Measurements from ENCODE around the gene C4orf50. TPM values are rescaled to one million over a fixed set of nuclear protein-coding genes. Genes with fewer than 3 reads are reported as not detected.

The C4orf50 gene
- total and polyA plus RNA-seq, 9 donors: under 0.01 to 0.02 (median 0.01) TPM; not detected in 4

GRCh38 chr4:6044805-6045204 is 26.6 kb upstream of the C4orf50 start:
- Histone ChIP-seq H3K9me3 (replicated peaks; ENCODE audit: control insufficient read depth, low read depth, low read length) (no peaks in the 10 kb centered on the region), H3K27ac (ENCODE audit: low read length) (no peak overlapping the region), H3K4me3 (ENCODE audit: low read length) (no peak overlapping the region), H3K4me1 (ENCODE audit: control insufficient read depth, insufficient read depth, low read length) (no peaks in the 10 kb centered on the region), H3K36me3 (ENCODE audit: control insufficient read depth, insufficient read depth, low read length) (no peaks in the 10 kb centered on the region), H3K27me3 (ENCODE audit: control insufficient read depth, insufficient read depth, low read length) (peaks cover 9% of the 10 kb centered on the region)
- DNase-seq: no peak
- WGBS (ENCODE audit: insufficient coverage): 23% methylated on average over 6 of the region's 9 CpGs

- H3K36me3 ChIP-seq (ENCODE audit: control insufficient read depth, insufficient read depth, low read length): no peaks in the 10 kb centered on the region
- H3K4me1 ChIP-seq (ENCODE audit: control insufficient read depth, insufficient read depth, low read length): no peaks in the 10 kb centered on the region
- DNase-seq: no peak
- no peak overlapping the region for H3K27ac ChIP-seq (ENCODE audit: low read length)
- 58% methylated on average over 6 of the region's 9 CpGs for WGBS (ENCODE audit: insufficient coverage)
- peaks cover 9% of the 10 kb centered on the region for H3K27me3 ChIP-seq (ENCODE audit: control insufficient read depth, insufficient read depth, low read length)
- no peak overlapping the region for H3K4me3 ChIP-seq (ENCODE audit: low read length)
- H3K9me3 ChIP-seq (replicated peaks; ENCODE audit: control insufficient read depth, low read depth, low read length): no peaks in the 10 kb centered on the region
These were observed 26.0 kb upstream of the C4orf50 start for GRCh38 chr4:6044276-6044675.

GRCh38 chr4:6043843-6044242 is 25.6 kb upstream of the C4orf50 start:
- no peak overlapping the region for H3K27ac ChIP-seq (ENCODE audit: low read length)
- no peaks in the 10 kb centered on the region for H3K36me3 ChIP-seq (ENCODE audit: control insufficient read depth, insufficient read depth, low read length)
- DNase-seq: no peak
- no peaks in the 10 kb centered on the region for H3K9me3 ChIP-seq (replicated peaks; ENCODE audit: control insufficient read depth, low read depth, low read length)
- WGBS (ENCODE audit: insufficient coverage): 70% methylated on average over 7 of the region's 7 CpGs
- H3K27me3 ChIP-seq (ENCODE audit: control insufficient read depth, insufficient read depth, low read length): peaks cover 9% of the 10 kb centered on the region
- H3K4me1 ChIP-seq (ENCODE audit: control insufficient read depth, insufficient read depth, low read length): no peaks in the 10 kb centered on the region
- H3K4me3 ChIP-seq (ENCODE audit: low read length): no peak overlapping the region

- H3K27ac ChIP-seq (ENCODE audit: low read length): no peak overlapping the region
- no peaks in the 10 kb centered on the region for H3K9me3 ChIP-seq (replicated peaks; ENCODE audit: control insufficient read depth, low read depth, low read length)
- H3K4me1 ChIP-seq (ENCODE audit: control insufficient read depth, insufficient read depth, low read length): no peaks in the 10 kb centered on the region
- 77% methylated on average over 13 of the region's 13 CpGs for WGBS (ENCODE audit: insufficient coverage)
- no peak overlapping the region for H3K4me3 ChIP-seq (ENCODE audit: low read length)
- peaks cover 9% of the 10 kb centered on the region for H3K27me3 ChIP-seq (ENCODE audit: control insufficient read depth, insufficient read depth, low read length)
- H3K36me3 ChIP-seq (ENCODE audit: control insufficient read depth, insufficient read depth, low read length): no peaks in the 10 kb centered on the region
- no peak for DNase-seq
These were observed 25.0 kb upstream of the C4orf50 start for GRCh38 chr4:6043188-6043587.

- Histone ChIP-seq H3K4me3 (ENCODE audit: low read length) (no peak overlapping the region), H3K27me3 (ENCODE audit: control insufficient read depth, insufficient read depth, low read length) (peaks cover 9% of the 10 kb centered on the region), H3K27ac (ENCODE audit: low read length) (no peak overlapping the region), H3K9me3 (replicated peaks; ENCODE audit: control insufficient read depth, low read depth, low read length) (no peaks in the 10 kb centered on the region), H3K36me3 (ENCODE audit: control insufficient read depth, insufficient read depth, low read length) (no peaks in the 10 kb centered on the region), H3K4me1 (ENCODE audit: control insufficient read depth, insufficient read depth, low read length) (no peaks in the 10 kb centered on the region)
- no peak for DNase-seq
- WGBS (ENCODE audit: insufficient coverage): 83% methylated on average over 16 of the region's 21 CpGs
These were observed 24.2 kb upstream of the C4orf50 start for GRCh38 chr4:6042293-6043063.

- 64% methylated on average over 3 of the region's 5 CpGs for WGBS (ENCODE audit: insufficient coverage)
- Histone ChIP-seq H3K9me3 (replicated peaks; ENCODE audit: control insufficient read depth, low read depth, low read length) (no peaks in the 10 kb centered on the region), H3K27ac (ENCODE audit: low read length) (no peak overlapping the region), H3K27me3 (ENCODE audit: control insufficient read depth, insufficient read depth, low read length) (peaks cover 9% of the 10 kb centered on the region), H3K4me3 (ENCODE audit: low read length) (no peak overlapping the region), H3K36me3 (ENCODE audit: control insufficient read depth, insufficient read depth, low read length) (no peaks in the 10 kb centered on the region), H3K4me1 (ENCODE audit: control insufficient read depth, insufficient read depth, low read length) (no peaks in the 10 kb centered on the region)
- no peak for DNase-seq
These were observed 23.6 kb upstream of the C4orf50 start for GRCh38 chr4:6041800-6042199.

GRCh38 chr4:6038711-6039110 is 20.5 kb upstream of the C4orf50 start:
- Histone ChIP-seq H3K27me3 (ENCODE audit: control insufficient read depth, insufficient read depth, low read length) (peaks cover 5% of the 10 kb centered on the region), H3K9me3 (replicated peaks; ENCODE audit: control insufficient read depth, low read depth, low read length) (no peaks in the 10 kb centered on the region), H3K27ac (ENCODE audit: low read length) (no peak overlapping the region), H3K4me3 (ENCODE audit: low read length) (no peak overlapping the region), H3K36me3 (ENCODE audit: control insufficient read depth, insufficient read depth, low read length) (no peaks in the 10 kb centered on the region), H3K4me1 (ENCODE audit: control insufficient read depth, insufficient read depth, low read length) (no peaks in the 10 kb centered on the region)
- no peak for DNase-seq
- 56% methylated on average over 7 of the region's 8 CpGs for WGBS (ENCODE audit: insufficient coverage)

- Histone ChIP-seq H3K27ac (ENCODE audit: low read length) (no peak overlapping the region), H3K4me1 (ENCODE audit: control insufficient read depth, insufficient read depth, low read length) (peaks cover 5% of the 10 kb centered on the region), H3K4me3 (ENCODE audit: low read length) (no peak overlapping the region), H3K27me3 (ENCODE audit: control insufficient read depth, insufficient read depth, low read length) (peaks cover 5% of the 10 kb centered on the region), H3K36me3 (ENCODE audit: control insufficient read depth, insufficient read depth, low read length) (no peaks in the 10 kb centered on the region), H3K9me3 (replicated peaks; ENCODE audit: control insufficient read depth, low read depth, low read length) (no peaks in the 10 kb centered on the region)
- no peak for DNase-seq
- whole genome bisulfite sequencing (ENCODE audit: insufficient coverage): 87% methylated on average over 16 of the region's 16 CpGs
These were observed 17.6 kb upstream of the C4orf50 start for GRCh38 chr4:6035786-6036185.

GRCh38 chr4:6033381-6033780 is 15.2 kb upstream of the C4orf50 start:
- WGBS (ENCODE audit: insufficient coverage): no CpG with 5 or more reads among the region's 4 CpGs

GRCh38 chr4:6032249-6033244 is 14.3 kb upstream of the C4orf50 start:
- Histone ChIP-seq H3K9me3 (replicated peaks; ENCODE audit: control insufficient read depth, low read depth, low read length) (no peaks in the 10 kb centered on the region), H3K4me1 (ENCODE audit: control insufficient read depth, insufficient read depth, low read length) (peaks cover 5% of the 10 kb centered on the region), H3K36me3 (ENCODE audit: control insufficient read depth, insufficient read depth, low read length) (no peaks in the 10 kb centered on the region), H3K27ac (ENCODE audit: low read length) (no peak overlapping the region), H3K4me3 (ENCODE audit: low read length) (no peak overlapping the region), H3K27me3 (ENCODE audit: control insufficient read depth, insufficient read depth, low read length) (peaks cover 2% of the 10 kb centered on the region)
- WGBS (ENCODE audit: insufficient coverage): 82% methylated on average over 8 of the region's 11 CpGs
- DNase-seq: no peak

More at GRCh38 chr4:6033381-6033780, 15.2 kb upstream of the C4orf50 start:
- DNase-seq: no peak
- no peak overlapping the region for H3K4me3 ChIP-seq (ENCODE audit: low read length)
- no peak overlapping the region for H3K27ac ChIP-seq (ENCODE audit: low read length)
- peaks cover 5% of the 10 kb centered on the region for H3K4me1 ChIP-seq (ENCODE audit: control insufficient read depth, insufficient read depth, low read length)
- no peaks in the 10 kb centered on the region for H3K9me3 ChIP-seq (replicated peaks; ENCODE audit: control insufficient read depth, low read depth, low read length)
- peaks cover 2% of the 10 kb centered on the region for H3K27me3 ChIP-seq (ENCODE audit: control insufficient read depth, insufficient read depth, low read length)
- H3K36me3 ChIP-seq (ENCODE audit: control insufficient read depth, insufficient read depth, low read length): no peaks in the 10 kb centered on the region
